CD4-positive, alpha-beta T cell treated with Interleukin-15 for 1 hour (primary cell): ENCODE results near the gene MUC5B.
A peak's percentile ranks its signal among the peaks of the same experiment; 100 is the strongest.
"Not testable (repeated sequence)": the region's sequence is repeated elsewhere in the genome, so short reads cannot be mapped to it uniquely, and the experiment has no call there.

Source experiments
- DNase-seq: peaks from one replicate; pipeline ENCODE4 v3.0.0-alpha.2; 2020

The MUC5B gene

GRCh38 chr11:1191786-1192470 is 30.9 kb upstream of the MUC5B start:
- DNase-seq, result not testable (repeated sequence)

DNA sequence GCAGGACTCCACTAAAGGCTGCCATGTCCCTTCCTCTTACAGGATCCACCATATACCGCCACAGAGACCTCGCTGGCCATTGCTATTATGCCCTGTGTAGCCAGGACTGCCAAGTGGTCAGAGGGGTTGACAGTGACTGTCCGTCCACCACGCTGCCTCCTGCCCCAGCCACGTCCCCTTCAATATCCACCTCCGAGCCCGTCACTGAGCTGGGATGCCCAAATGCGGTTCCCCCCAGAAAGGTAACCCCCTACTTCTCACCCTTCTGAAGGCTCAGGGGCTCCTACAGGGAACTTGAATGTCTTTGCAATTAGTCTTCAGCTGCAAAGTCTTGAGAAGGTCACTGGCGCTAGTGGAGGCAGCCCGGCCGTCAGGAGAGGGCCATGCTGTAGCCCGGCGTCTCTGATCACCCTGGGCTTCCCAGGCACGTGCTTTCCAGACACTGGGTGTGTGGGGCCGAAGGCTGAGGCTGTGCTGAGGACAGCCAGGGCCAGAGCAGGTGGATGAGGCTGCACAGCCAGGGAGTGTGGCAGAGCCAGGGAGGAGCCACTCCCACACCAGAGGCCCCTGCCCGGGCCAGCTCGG is 30.0 kb upstream of the MUC5B start:
- peak; percentile 8 for DNase-seq

GRCh38 chr11:1193326-1194230 is 29.3 kb upstream of the MUC5B start:
- peak; percentile 15 for DNase-seq

DNA sequence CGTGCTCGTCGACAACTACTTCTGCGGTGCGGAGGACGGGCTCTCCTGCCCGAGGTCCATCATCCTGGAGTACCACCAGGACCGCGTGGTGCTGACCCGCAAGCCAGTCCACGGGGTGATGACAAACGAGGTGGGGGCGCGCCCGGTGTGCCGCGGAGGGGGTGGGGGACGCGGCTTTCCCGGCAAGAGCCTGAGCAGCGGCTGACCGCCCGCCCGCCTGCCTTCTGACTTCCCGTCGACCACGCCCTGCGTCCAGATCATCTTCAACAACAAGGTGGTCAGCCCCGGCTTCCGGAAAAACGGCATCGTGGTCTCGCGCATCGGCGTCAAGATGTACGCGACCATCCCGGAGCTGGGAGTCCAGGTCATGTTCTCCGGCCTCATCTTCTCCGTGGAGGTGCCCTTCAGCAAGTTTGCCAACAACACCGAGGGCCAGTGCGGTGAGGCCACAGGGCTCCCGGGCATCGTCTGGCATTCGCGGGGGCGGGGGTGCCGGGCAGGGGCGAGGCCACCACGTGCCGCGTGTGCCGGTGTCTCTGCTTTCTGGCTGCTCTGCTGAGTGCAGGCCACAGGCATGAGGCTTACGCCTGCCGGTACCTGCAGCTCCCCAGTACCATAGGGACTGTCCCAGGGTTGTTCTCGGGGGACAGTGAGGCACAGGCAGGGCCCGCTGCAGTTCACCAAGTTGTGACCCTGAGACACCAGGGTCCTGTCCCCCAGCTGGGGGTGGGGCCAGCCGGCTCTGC is 28.5 kb upstream of the MUC5B start:
- peak; percentile 13 for DNase-seq

- DNase-seq, result peak; percentile 7
Observed at GRCh38 chr11:1194977-1195681, 27.7 kb upstream of the MUC5B start.

GRCh38 chr11:1195682-1196515 is 27.0 kb upstream of the MUC5B start:
- DNase-seq, result peak; percentile 12

- peak; percentile 6 for DNase-seq
Observed at GRCh38 chr11:1196516-1197391, 26.1 kb upstream of the MUC5B start.

GRCh38 chr11:1197431-1197885 is 25.4 kb upstream of the MUC5B start:
- DNase-seq, result peak; percentile 14

- DNase-seq, result peak; percentile 14
Observed at GRCh38 chr11:1197886-1198560, 24.8 kb upstream of the MUC5B start.

GRCh38 chr11:1198561-1199240 is 24.2 kb upstream of the MUC5B start:
- peak; percentile 14 for DNase-seq

DNA sequence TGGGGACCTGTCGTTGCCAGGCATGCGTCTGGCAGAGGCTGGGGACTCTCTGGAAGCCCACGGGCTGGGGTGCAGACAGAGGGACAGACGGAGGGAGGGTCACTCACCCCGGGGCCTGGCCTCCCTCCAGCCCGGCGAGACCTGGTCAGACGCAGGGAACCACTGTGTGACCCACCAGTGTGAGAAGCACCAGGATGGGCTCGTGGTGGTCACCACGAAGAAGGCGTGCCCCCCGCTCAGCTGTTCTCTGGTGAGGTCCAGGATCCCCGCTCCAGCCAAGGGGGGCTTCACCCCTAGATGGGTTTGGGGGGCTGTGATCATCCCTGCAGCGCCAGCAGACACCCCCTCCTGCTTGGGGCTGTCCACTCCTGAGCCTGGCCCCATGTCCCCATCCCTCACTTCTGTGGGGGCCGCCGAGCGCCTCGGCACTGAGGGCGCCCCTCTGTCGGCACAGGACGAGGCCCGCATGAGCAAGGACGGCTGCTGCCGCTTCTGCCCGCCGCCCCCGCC is 23.6 kb upstream of the MUC5B start:
- DNase-seq, result peak; percentile 13

DNA sequence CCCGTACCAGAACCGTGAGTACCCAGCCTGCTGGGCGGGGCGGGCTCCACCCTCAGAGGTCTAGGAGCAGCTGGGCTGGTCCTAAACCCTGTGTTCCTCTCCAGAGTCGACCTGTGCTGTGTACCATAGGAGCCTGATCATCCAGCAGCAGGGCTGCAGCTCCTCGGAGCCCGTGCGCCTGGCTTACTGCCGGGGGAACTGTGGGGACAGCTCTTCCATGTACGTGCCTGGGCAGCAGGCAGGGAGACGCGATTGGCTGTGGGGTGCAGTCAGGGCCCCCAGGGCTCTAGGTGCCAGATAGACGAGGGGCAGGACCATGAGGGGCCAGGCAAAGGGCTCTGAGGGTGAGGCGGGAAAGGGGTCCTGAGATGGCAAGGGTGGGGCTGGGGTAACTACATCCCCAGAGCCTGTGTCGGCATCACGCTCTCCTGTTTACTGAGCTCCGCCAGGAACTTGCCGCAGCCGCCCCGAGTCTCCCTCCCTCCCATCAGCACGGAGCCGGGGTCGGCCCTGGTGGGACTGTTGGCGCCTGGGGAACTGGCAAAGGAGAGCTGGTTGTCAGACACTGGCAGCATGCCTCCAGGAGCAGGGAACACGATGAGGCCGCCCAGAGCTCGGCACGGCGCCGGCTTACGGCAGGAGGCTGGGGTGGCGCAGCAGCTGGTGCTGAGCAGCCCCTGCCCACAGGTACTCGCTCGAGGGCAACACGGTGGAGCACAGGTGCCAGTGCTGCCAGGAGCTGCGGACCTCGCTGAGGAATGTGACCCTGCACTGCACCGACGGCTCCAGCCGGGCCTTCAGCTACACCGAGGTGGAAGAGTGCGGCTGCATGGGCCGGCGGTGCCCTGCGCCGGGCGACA is 22.9 kb upstream of the MUC5B start:
- DNase-seq, result peak; percentile 11

- peak; percentile 13 for DNase-seq
Observed at GRCh38 chr11:1200611-1201191, 22.2 kb upstream of the MUC5B start.

- no peak for DNase-seq
Observed at GRCh38 chr11:1201395-1202153, 21.3 kb upstream of the MUC5B start.

- DNase-seq, result peak; percentile 10
Observed at GRCh38 chr11:1202154-1202775, 20.6 kb upstream of the MUC5B start.
